AG10803 (cell line): ENCODE results near the gene PTTG1IP.

Experiments used
- DNase-seq: peaks from one replicate; pipeline ENCODE4 v3.0.0; 2010; ENCODE audit warnings: low read depth
- H3K4me3 ChIP-seq: 2 replicates; pipeline ENCODE4 v1.5.1; 2011; ENCODE audit warnings: mild to moderate bottlenecking, low read length, control low read depth
- CTCF ChIP-seq: conservative IDR thresholded peaks from 2 replicates; pipeline ENCODE4 v1.5.1; 2011; ENCODE audit warnings: mild to moderate bottlenecking, low read length, control low read depth, inconsistent platforms

The PTTG1IP gene

GRCh38 chr21:44869781-44870747 lies 3.4 kb downstream of the PTTG1IP start:
- peak; percentile 90 for DNase-seq
- peak overlapping the region; percentile 47 for H3K4me3 ChIP-seq

GRCh38 chr21:44868707-44869106 lies 4.8 kb downstream of the PTTG1IP start:
- TF ChIP-seq CTCF = no peak
- H3K4me3 ChIP-seq = no peak overlapping the region

More at GRCh38 chr21:44869781-44870747, 3.4 kb downstream of the PTTG1IP start:
- no peak for TF ChIP-seq CTCF

GRCh38 chr21:44867999-44868700 lies 5.3 kb downstream of the PTTG1IP start:
- no peak for DNase-seq
- H3K4me3 ChIP-seq = no peak overlapping the region
- TF ChIP-seq CTCF = no peak

More at GRCh38 chr21:44868707-44869106, 4.8 kb downstream of the PTTG1IP start:
- no peak for DNase-seq

- no peak overlapping the region for H3K4me3 ChIP-seq
- no peak for DNase-seq
- TF ChIP-seq CTCF = no peak
These were observed 6.0 kb downstream of the PTTG1IP start for GRCh38 chr21:44867464-44867863.

- no peak for TF ChIP-seq CTCF
- DNase-seq = no peak
- no peak overlapping the region for H3K4me3 ChIP-seq
These were observed 6.7 kb downstream of the PTTG1IP start for GRCh38 chr21:44866780-44867179.

- TF ChIP-seq CTCF = no peak
- H3K4me3 ChIP-seq = no peak overlapping the region
- no peak for DNase-seq
These were observed 7.8 kb downstream of the PTTG1IP start for GRCh38 chr21:44865561-44866280.
